Activated naive CD8-positive, alpha-beta T cell (primary cell): Measurements from ENCODE around the gene OGDHL.

Experiments used
- H3K27ac Mint-ChIP-seq: one replicate; pipeline ENCODE4 v1.8.0; 2021; ENCODE audit warnings: mixed read lengths
- H3K27me3 Mint-ChIP-seq: one replicate; pipeline ENCODE4 v1.8.0; 2021; ENCODE audit warnings: mixed read lengths
- H3K36me3 Mint-ChIP-seq: one replicate; pipeline ENCODE4 v1.8.0; 2021; ENCODE audit warnings: mixed read lengths
- H3K4me1 Mint-ChIP-seq: one replicate; pipeline ENCODE4 v1.8.0; 2021; ENCODE audit warnings: low read depth, mixed read lengths
- H3K4me3 Mint-ChIP-seq: one replicate; pipeline ENCODE4 v1.8.0; 2021; ENCODE audit warnings: mild to moderate bottlenecking, mixed read lengths
- H3K9me3 Mint-ChIP-seq: one replicate; pipeline ENCODE4 v1.8.0; 2021; ENCODE audit warnings: low read depth, mixed read lengths

The OGDHL gene

GRCh38 chr10:49698679-49699078 is 63.4 kb downstream of the OGDHL start:
- no peak overlapping the region for H3K27ac Mint-ChIP-seq
- H3K4me1 Mint-ChIP-seq, result no peaks in the 10 kb centered on the region
- H3K36me3 Mint-ChIP-seq, result no peaks in the 10 kb centered on the region
- no peak overlapping the region for H3K4me3 Mint-ChIP-seq
- peaks cover 16% of the 10 kb centered on the region for H3K27me3 Mint-ChIP-seq
- H3K9me3 Mint-ChIP-seq, result no peaks in the 10 kb centered on the region

- Mint-ChIP-seq H3K36me3 (no peaks in the 10 kb centered on the region), H3K27ac (no peak overlapping the region), H3K9me3 (no peaks in the 10 kb centered on the region), H3K4me3 (no peak overlapping the region), H3K27me3 (peaks cover 19% of the 10 kb centered on the region), H3K4me1 (no peaks in the 10 kb centered on the region)
Observed at GRCh38 chr10:49696311-49696710, 65.8 kb downstream of the OGDHL start.

- no peaks in the 10 kb centered on the region for H3K9me3 Mint-ChIP-seq
- H3K4me1 Mint-ChIP-seq, result no peaks in the 10 kb centered on the region
- H3K4me3 Mint-ChIP-seq, result no peak overlapping the region
Observed at GRCh38 chr10:49694466-49694865, 67.7 kb downstream of the OGDHL start.

GRCh38 chr10:49691588-49691987 is 70.5 kb downstream of the OGDHL start:
- H3K27me3 Mint-ChIP-seq, result peaks cover 40% of the 10 kb centered on the region
- H3K36me3 Mint-ChIP-seq, result no peaks in the 10 kb centered on the region
- no peak overlapping the region for H3K4me3 Mint-ChIP-seq
- H3K27ac Mint-ChIP-seq, result no peak overlapping the region
- H3K4me1 Mint-ChIP-seq, result no peaks in the 10 kb centered on the region
- peaks cover 4% of the 10 kb centered on the region for H3K9me3 Mint-ChIP-seq

More at GRCh38 chr10:49694466-49694865, 67.7 kb downstream of the OGDHL start:
- Mint-ChIP-seq H3K27me3 (peaks cover 20% of the 10 kb centered on the region), H3K27ac (no peak overlapping the region), H3K36me3 (no peaks in the 10 kb centered on the region)

GRCh38 chr10:49690698-49691356 is 71.3 kb downstream of the OGDHL start:
- Mint-ChIP-seq H3K27ac (no peak overlapping the region), H3K4me1 (no peaks in the 10 kb centered on the region), H3K4me3 (no peak overlapping the region), H3K9me3 (peaks cover 4% of the 10 kb centered on the region), H3K27me3 (peaks cover 40% of the 10 kb centered on the region), H3K36me3 (no peaks in the 10 kb centered on the region)

- Mint-ChIP-seq H3K9me3 (peaks cover 4% of the 10 kb centered on the region), H3K27ac (no peak overlapping the region), H3K36me3 (no peaks in the 10 kb centered on the region), H3K27me3 (peaks cover 40% of the 10 kb centered on the region), H3K4me1 (no peaks in the 10 kb centered on the region), H3K4me3 (no peak overlapping the region)
Observed at GRCh38 chr10:49689882-49690510, 72.1 kb downstream of the OGDHL start.

GRCh38 chr10:49688920-49689319 is 73.2 kb downstream of the OGDHL start:
- Mint-ChIP-seq H3K4me1 (no peaks in the 10 kb centered on the region), H3K36me3 (no peaks in the 10 kb centered on the region), H3K27ac (no peak overlapping the region), H3K27me3 (peaks cover 39% of the 10 kb centered on the region), H3K4me3 (no peak overlapping the region), H3K9me3 (peaks cover 4% of the 10 kb centered on the region)

GRCh38 chr10:49688261-49688846 is 73.8 kb downstream of the OGDHL start:
- H3K9me3 Mint-ChIP-seq, result peaks cover 4% of the 10 kb centered on the region
- no peak overlapping the region for H3K27ac Mint-ChIP-seq
- H3K4me1 Mint-ChIP-seq, result no peaks in the 10 kb centered on the region
- no peaks in the 10 kb centered on the region for H3K36me3 Mint-ChIP-seq
- H3K4me3 Mint-ChIP-seq, result no peak overlapping the region
- peaks cover 36% of the 10 kb centered on the region for H3K27me3 Mint-ChIP-seq

- peaks cover 32% of the 10 kb centered on the region for H3K27me3 Mint-ChIP-seq
- peaks cover 4% of the 10 kb centered on the region for H3K9me3 Mint-ChIP-seq
- no peaks in the 10 kb centered on the region for H3K36me3 Mint-ChIP-seq
- no peaks in the 10 kb centered on the region for H3K4me1 Mint-ChIP-seq
- no peak overlapping the region for H3K27ac Mint-ChIP-seq
- no peak overlapping the region for H3K4me3 Mint-ChIP-seq
Observed at GRCh38 chr10:49686651-49687050, 75.5 kb downstream of the OGDHL start.
